NCI-H446 (cell line): ENCODE results near the gene MSANTD2.
A peak's percentile ranks its signal among the peaks of the same experiment; 100 is the strongest.

ENCODE experiments used
- DNase-seq, 2 experiments: peaks; one replicate each; lab custom pipeline; 2025; lab: John Stamatoyannopoulos, UW

Gene MSANTD2

GRCh38 chr11:124817036-124817435 lies 16.8 kb upstream of the MSANTD2 start:
- DNase-seq: no peak

DNA sequence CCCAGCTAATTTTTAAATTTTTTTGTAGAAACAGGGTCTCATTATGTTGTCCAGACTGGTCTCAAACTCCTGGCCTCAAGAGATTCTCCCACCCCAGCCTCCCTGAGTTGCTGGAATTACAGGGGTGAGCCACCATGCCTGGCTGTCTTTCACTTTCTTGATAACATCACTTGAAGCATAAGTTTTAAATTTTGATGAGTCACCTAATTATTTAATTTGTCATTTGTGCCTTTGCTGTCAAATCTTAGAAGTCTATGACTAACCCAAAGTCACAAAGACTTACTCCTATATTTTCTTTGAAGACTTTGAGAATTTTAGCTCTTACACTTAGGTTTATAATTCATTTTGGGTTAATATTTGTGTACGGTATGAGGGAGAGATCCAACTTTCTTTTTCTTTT lies 14.5 kb upstream of the MSANTD2 start:
- DNase-seq: no peak

DNA sequence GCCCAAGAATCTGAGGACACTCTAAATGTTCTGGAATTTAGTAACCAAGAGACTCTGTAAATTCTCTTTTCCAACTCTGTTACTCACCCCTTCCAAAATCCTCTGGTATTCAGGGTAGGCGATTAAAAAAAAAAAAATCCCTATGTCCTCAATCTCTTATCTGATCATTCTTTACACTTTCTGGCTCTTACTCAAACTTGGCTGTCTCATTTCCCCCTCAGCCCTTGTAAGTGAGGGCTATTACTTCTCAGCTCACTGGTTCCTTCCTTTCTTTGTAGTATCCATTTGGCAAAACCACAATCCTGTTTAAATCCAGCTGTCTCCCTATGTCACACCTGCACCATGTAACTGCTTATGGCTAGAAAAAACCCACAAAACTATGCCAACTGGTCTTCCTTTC lies 12.7 kb upstream of the MSANTD2 start:
- no peak for DNase-seq

DNA sequence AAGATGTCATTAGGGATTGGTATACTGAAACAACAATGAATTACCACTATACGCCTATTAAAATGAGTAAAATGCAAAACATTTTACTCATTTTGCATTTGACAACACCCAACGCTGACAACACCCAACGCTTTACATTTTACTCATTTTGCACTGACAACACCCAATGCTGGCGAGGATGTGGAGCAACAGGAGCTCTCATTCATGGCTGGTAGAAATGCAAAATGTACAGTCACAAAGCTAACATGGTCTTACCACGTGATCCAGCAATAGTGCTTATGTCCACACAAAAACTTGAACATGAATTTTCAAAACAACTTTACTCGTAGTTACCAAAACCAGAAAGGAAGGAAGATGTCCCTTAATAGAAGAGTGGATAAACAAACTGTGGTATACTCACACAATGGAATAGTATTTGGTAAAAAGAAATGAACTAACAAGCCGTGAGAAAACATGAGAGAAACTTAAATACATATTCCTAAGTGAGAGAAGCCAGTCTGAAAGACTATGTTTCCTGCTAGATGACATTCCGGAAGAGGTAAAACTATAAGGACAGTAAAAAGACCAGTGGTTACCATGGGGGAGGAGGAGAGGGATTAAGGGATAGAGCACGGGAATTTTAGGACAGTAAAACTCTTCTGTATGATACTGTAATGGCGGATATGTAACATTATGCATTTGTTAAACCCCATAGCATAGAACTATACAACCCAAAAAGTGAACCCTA lies 11.4 kb upstream of the MSANTD2 start:
- no peak for DNase-seq

DNA sequence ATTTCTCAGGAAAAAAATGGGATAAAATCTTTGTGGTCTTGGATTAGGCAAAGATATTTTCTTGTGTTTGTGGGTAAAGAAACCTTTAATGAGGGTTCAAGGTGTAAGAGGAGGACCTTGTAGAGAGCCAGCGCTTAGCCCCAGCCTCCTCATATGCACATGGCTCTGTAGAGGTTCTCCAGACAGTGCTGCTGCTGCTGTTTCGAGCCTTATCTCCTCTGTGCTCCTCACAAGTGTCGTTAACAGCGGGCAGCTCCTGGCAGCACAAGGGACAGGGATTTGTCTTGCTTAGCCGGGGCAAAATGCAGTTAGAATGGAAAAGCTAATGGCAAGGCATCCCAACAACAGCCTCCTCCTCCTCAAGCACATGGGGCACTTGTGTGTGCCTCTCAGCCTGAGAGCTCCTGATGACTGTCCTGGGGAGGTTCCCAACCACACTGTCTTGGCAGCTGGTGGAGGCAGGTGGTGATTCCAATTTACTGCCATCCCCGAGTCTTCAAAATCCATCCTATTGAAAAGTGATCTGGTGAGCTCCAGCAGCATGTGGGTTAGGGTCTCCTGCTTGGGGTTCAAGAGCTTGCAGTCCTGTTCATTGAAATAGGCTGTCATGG lies 7.6 kb upstream of the MSANTD2 start:
- no peak for DNase-seq

GRCh38 chr11:124807201-124807600 lies 7.0 kb upstream of the MSANTD2 start:
- DNase-seq: no peak

GRCh38 chr11:124804884-124805283 lies 4.7 kb upstream of the MSANTD2 start:
- DNase-seq: no peak

- DNase-seq: no peak
Measured at GRCh38 chr11:124801636-124802312, 1.6 kb upstream of the MSANTD2 start.

DNA sequence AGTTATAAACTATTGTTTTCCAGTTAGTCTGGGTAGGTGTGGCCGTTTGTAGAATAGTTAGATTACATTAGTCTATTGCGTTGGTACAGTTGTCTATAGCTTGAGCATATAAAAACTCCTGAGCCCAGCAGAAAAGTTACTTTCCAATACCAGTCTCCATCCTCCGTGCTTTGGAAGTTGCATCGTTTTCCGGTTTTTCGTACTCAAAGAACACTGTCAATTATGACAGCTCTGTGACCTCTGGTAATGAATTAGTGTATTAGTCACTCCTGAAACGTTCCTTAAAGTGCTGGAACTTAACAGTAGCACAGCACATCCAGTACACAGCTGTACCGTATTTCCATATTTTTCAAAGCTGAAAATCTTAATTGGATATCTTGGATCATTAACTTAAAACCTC lies 808 bp upstream of the MSANTD2 start:
- DNase-seq: no peak

GRCh38 chr11:124799348-124800225 lies 619 bp downstream of the MSANTD2 start:
- DNase-seq: no peak

- DNase-seq: no peak
Measured at GRCh38 chr11:124798991-124799347, 1.2 kb downstream of the MSANTD2 start.

GRCh38 chr11:124796312-124796711 lies 3.9 kb downstream of the MSANTD2 start:
- no peak for DNase-seq

- peak in 1 of 2 experiments; percentile 49 for DNase-seq
Measured at GRCh38 chr11:124793466-124794278, 6.5 kb downstream of the MSANTD2 start.

DNA sequence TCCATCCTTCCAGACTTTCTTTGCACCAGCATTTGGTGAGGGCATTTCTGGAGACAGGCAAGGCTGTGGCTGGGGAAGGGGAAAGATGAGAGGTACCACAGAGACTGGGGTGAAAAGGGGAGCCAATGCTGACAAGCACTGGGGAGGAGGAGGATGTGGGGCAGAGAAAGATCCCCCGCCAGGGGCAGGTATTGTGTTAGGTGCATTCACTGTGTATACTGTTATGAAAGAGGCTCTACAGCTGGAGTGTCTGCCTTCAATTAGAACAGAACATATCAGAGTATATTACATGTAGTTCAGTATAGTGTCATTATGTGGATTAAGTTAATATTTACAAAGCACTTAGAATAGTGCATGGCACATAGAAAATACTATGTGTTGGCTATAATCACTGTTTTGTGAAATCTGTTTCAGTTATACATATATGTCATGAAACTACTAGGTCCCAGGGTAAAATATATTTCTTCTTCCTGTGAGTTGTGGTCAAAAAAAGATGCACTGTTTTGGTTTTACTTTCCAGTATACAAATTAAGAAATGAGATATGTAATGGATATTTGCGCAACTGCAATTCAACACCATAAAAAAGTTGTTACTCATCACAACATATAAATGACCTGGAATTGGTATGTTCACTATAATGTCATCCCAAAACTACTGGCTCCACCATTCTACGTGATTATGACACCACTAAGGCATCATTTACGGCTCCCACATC lies 8.4 kb downstream of the MSANTD2 start:
- no peak for DNase-seq

DNA sequence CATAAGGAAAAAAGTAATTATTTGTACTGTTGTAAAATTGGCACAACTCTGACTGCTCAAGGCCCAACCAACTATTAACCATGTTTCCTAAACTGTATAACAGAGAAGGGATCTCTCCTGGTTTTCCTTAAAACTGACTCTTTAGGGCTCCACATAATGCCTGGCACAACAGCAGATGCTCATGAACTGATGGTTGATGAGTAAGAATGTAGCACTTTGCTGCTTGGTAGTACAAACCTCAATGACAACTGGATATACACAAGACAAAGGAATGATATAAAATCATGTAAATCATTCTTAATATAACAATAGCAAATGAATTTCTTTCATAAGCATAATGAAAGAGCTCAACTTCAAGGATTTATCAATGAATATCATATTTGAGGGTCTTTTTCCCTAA lies 11.7 kb downstream of the MSANTD2 start:
- no peak for DNase-seq

DNA sequence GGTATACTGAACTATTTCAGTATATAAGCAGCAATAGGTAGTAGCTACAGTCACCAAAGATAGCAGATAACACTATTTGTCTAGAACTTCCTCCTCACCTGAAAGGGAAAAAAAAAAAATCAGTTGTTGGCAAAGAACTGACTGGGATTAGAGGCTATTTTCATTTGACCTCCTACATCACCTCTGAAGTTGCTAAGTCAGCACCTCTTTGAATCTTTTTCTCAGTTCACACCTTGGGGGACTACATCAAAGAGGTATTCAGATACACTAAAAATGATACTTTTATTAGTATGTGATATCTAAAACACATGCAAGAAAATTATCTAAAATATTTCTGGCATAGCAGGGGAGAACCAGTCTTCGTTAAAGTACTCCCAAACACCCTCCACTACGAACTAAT lies 16.2 kb downstream of the MSANTD2 start:
- DNase-seq: no peak

- no peak for DNase-seq
Measured at GRCh38 chr11:124783002-124783401, 17.2 kb downstream of the MSANTD2 start.

DNA sequence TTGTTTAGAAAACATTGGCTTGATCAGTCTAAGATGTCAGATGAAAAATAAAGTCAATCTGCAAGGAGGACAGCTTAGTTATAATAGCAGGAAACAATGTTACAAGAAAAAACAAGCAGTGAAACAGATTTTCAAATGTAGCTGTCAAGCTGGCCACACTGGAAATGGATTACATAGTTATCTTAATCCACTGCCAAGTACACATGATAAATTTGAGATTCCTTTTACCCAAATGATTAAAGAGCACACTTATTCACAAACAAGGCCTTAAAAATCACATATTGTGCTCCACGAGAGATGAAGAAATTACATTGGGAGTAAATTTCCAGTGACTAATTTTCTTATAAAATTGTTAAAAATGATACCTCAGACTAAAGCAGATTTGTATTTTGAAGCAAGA lies 20.6 kb downstream of the MSANTD2 start:
- DNase-seq: no peak

GRCh38 chr11:124778281-124778680 lies 21.9 kb downstream of the MSANTD2 start:
- no peak for DNase-seq

DNA sequence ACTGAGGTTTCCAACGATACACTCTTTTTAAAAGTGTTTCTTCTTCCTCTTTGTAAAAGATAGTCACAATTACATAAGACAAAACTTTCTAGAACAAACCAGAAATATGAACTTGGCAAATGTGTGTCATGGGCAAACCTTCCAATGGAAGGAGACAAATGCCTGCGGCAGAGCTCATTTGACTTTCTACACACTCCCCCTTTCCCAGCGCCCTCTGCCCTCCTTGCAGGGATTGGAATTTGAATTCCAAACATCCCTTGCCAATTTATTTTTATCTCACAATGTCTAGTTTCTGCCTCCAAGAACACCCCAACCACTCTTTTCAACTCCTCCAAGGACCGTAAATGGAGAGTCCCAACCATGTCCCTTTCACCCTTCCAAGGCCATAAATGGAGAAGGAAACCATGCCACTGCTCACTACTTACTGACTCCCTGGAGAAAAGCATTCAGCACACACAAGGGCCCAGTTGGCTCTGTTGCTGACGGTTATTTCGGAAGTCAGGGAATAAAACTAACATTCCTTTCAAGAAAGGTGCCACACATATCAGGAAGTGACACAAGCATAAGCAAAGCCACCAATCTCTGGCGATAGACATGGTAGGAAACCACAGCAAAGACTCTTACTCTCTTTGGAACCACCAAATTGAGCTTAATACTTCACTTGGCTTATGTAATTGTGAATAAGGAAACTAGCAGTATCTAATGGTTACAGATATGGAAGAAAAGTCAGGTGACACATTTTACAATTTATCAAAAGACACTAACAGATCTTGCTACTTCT lies 23.2 kb downstream of the MSANTD2 start:
- DNase-seq: no peak
